HAP-1 (cell line): ENCODE results near the gene SMC5.
"Not testable (repeated sequence)": the region's sequence is repeated elsewhere in the genome, so short reads cannot be mapped to it uniquely, and the experiment has no call there.

ENCODE experiments used
- DNase-seq, 2 experiments: peaks; one replicate each; pipeline ENCODE4 v3.0.0-alpha.2; 2016 to 2020; ENCODE audit warnings: low spot score in 2 of 2
- H3K27me3 ChIP-seq: fragments of 250-450 bp; sonication (Bioruptor Pico); 2 replicates; pipeline ENCODE4 v1.5.1; 2020; ENCODE audit warnings: low read depth, mild to moderate bottlenecking, moderate library complexity
- H3K36me3 ChIP-seq: fragments of 250-450 bp; sonication (Bioruptor Pico); replicated peaks from 2 replicates; pipeline ENCODE4 v1.5.1; 2020; ENCODE audit warnings: mild to moderate bottlenecking
- H3K4me1 ChIP-seq: fragments of 250-450 bp; sonication (Bioruptor Pico); 2 replicates; pipeline ENCODE4 v1.5.1; 2020; ENCODE audit warnings: mild to moderate bottlenecking
- H3K4me3 ChIP-seq: fragments of 250-450 bp; sonication (Bioruptor Pico); 2 replicates; pipeline ENCODE4 v1.5.1; 2020; ENCODE audit warnings: mild to moderate bottlenecking, moderate library complexity
- H3K9me3 ChIP-seq: fragments of 250-450 bp; sonication (Bioruptor Pico); 2 replicates; pipeline ENCODE4 v1.5.1; 2020; ENCODE audit warnings: mild to moderate bottlenecking, moderate library complexity
- in situ Hi-C: fragments of 300-500 bp; cut with MboI; formaldehyde crosslinking; loops from 3 replicates; pipeline ENCODE4 v1.14.3; 2020; ENCODE audit warnings: low sequenced_read_pairs, inconsistent platforms, mixed read lengths

The SMC5 gene

GRCh38 chr9:70290626-70291025 is 31.8 kb downstream of the SMC5 start:
- Histone ChIP-seq H3K4me3 (no peak overlapping the region), H3K27me3 (no peaks in the 10 kb centered on the region), H3K4me1 (peaks cover 18% of the 10 kb centered on the region), H3K36me3 (peaks cover 15% of the 10 kb centered on the region), H3K9me3 (peaks cover 8% of the 10 kb centered on the region; the same call in 1 of the 2 replicates)
- peak in 1 of 2 experiments; percentile 5 for DNase-seq
- in situ Hi-C loops, result no loop called here

- Histone ChIP-seq H3K9me3 (peaks cover 8% of the 10 kb centered on the region; the same call in 1 of the 2 replicates), H3K4me3 (no peak overlapping the region), H3K27me3 (no peaks in the 10 kb centered on the region), H3K36me3 (peaks cover 12% of the 10 kb centered on the region), H3K4me1 (peaks cover 18% of the 10 kb centered on the region)
- no peak for DNase-seq
- in situ Hi-C loops, result no loop called here
Observed at GRCh38 chr9:70291446-70291845, 32.7 kb downstream of the SMC5 start.

GRCh38 chr9:70292253-70292652 is 33.5 kb downstream of the SMC5 start:
- H3K9me3 ChIP-seq, result peaks cover 8% of the 10 kb centered on the region; the same call in 1 of the 2 replicates
- in situ Hi-C loops, result no loop called here
- peaks cover 18% of the 10 kb centered on the region for H3K4me1 ChIP-seq
- H3K4me3 ChIP-seq, result no peak overlapping the region
- H3K27me3 ChIP-seq, result no peaks in the 10 kb centered on the region
- H3K36me3 ChIP-seq, result peaks cover 13% of the 10 kb centered on the region
- DNase-seq, result no peak

GRCh38 chr9:70293214-70293613 is 34.4 kb downstream of the SMC5 start:
- peaks cover 8% of the 10 kb centered on the region; the same call in 1 of the 2 replicates for H3K9me3 ChIP-seq
- H3K27me3 ChIP-seq, result no peaks in the 10 kb centered on the region
- H3K4me3 ChIP-seq, result no peak overlapping the region
- H3K36me3 ChIP-seq, result peaks cover 21% of the 10 kb centered on the region
- in situ Hi-C loops, result no loop called here
- H3K4me1 ChIP-seq, result peaks cover 18% of the 10 kb centered on the region
- no peak for DNase-seq

- in situ Hi-C loops, result no loop called here
Observed at GRCh38 chr9:70297141-70297540, 38.4 kb downstream of the SMC5 start.

GRCh38 chr9:70298245-70298771 is 39.5 kb downstream of the SMC5 start:
- no peaks in the 10 kb centered on the region for H3K9me3 ChIP-seq
- no peak for DNase-seq
- H3K36me3 ChIP-seq, result peaks cover 37% of the 10 kb centered on the region
- in situ Hi-C loops, result no loop called here
- no peak overlapping the region for H3K4me3 ChIP-seq
- H3K4me1 ChIP-seq, result no peaks in the 10 kb centered on the region
- no peaks in the 10 kb centered on the region for H3K27me3 ChIP-seq

More at GRCh38 chr9:70297141-70297540, 38.4 kb downstream of the SMC5 start:
- H3K9me3 ChIP-seq, result peaks cover 4% of the 10 kb centered on the region; the same call in 1 of the 2 replicates
- no peak for DNase-seq
- no peak overlapping the region for H3K4me3 ChIP-seq
- peaks cover 37% of the 10 kb centered on the region for H3K36me3 ChIP-seq
- no peaks in the 10 kb centered on the region for H3K4me1 ChIP-seq
- H3K27me3 ChIP-seq, result no peaks in the 10 kb centered on the region

GRCh38 chr9:70303268-70303667 is 44.5 kb downstream of the SMC5 start:
- no peaks in the 10 kb centered on the region for H3K27me3 ChIP-seq
- in situ Hi-C loops, result no loop called here
- DNase-seq, result no peak
- H3K4me3 ChIP-seq, result no peak overlapping the region
- H3K4me1 ChIP-seq, result no peaks in the 10 kb centered on the region
- no peaks in the 10 kb centered on the region for H3K9me3 ChIP-seq
- H3K36me3 ChIP-seq, result peaks cover 46% of the 10 kb centered on the region

GRCh38 chr9:70304810-70305209 is 46.0 kb downstream of the SMC5 start:
- DNase-seq, result no peak
- no peaks in the 10 kb centered on the region for H3K4me1 ChIP-seq
- H3K36me3 ChIP-seq, result peaks cover 47% of the 10 kb centered on the region
- no peak overlapping the region for H3K4me3 ChIP-seq
- in situ Hi-C loops, result no loop called here
- H3K27me3 ChIP-seq, result no peaks in the 10 kb centered on the region
- H3K9me3 ChIP-seq, result no peaks in the 10 kb centered on the region

GRCh38 chr9:70315389-70315788 is 56.6 kb downstream of the SMC5 start:
- in situ Hi-C loops, result no loop called here

GRCh38 chr9:70318002-70318401 is 59.2 kb downstream of the SMC5 start:
- no peaks in the 10 kb centered on the region for H3K4me1 ChIP-seq
- no peak for DNase-seq
- no peak overlapping the region for H3K4me3 ChIP-seq
- H3K27me3 ChIP-seq, result no peaks in the 10 kb centered on the region
- H3K36me3 ChIP-seq, result peaks cover 65% of the 10 kb centered on the region
- H3K9me3 ChIP-seq, result no peaks in the 10 kb centered on the region
- in situ Hi-C loops, result no loop called here

More at GRCh38 chr9:70315389-70315788, 56.6 kb downstream of the SMC5 start:
- H3K4me3 ChIP-seq, result no peak overlapping the region
- H3K9me3 ChIP-seq, result no peaks in the 10 kb centered on the region
- no peak for DNase-seq
- no peaks in the 10 kb centered on the region for H3K27me3 ChIP-seq
- no peaks in the 10 kb centered on the region for H3K4me1 ChIP-seq
- H3K36me3 ChIP-seq, result peaks cover 61% of the 10 kb centered on the region

GRCh38 chr9:70322096-70322495 is 63.3 kb downstream of the SMC5 start:
- DNase-seq, result no peak
- H3K27me3 ChIP-seq, result no peaks in the 10 kb centered on the region
- peaks cover 66% of the 10 kb centered on the region for H3K36me3 ChIP-seq

GRCh38 chr9:70324963-70325362 is 66.2 kb downstream of the SMC5 start:
- no peak overlapping the region for H3K4me3 ChIP-seq
- DNase-seq, result no peak
- H3K27me3 ChIP-seq, result no peaks in the 10 kb centered on the region
- in situ Hi-C loops, result no loop called here
- no peaks in the 10 kb centered on the region for H3K9me3 ChIP-seq
- no peaks in the 10 kb centered on the region for H3K4me1 ChIP-seq
- H3K36me3 ChIP-seq, result peaks cover 67% of the 10 kb centered on the region

More at GRCh38 chr9:70322096-70322495, 63.3 kb downstream of the SMC5 start:
- in situ Hi-C loops, result no loop called here
- Histone ChIP-seq H3K4me3 (no peak overlapping the region), H3K4me1 (no peaks in the 10 kb centered on the region), H3K9me3 (no peaks in the 10 kb centered on the region)

- H3K4me1 ChIP-seq, H3K4me3 ChIP-seq, H3K9me3 ChIP-seq, in situ Hi-C loops, DNase-seq, H3K27me3 ChIP-seq: not testable (repeated sequence)
- peaks cover 50% of the 10 kb centered on the region for H3K36me3 ChIP-seq
Observed at GRCh38 chr9:70328625-70329024, 69.8 kb downstream of the SMC5 start.

GRCh38 chr9:70340572-70340971 is 81.8 kb downstream of the SMC5 start:
- DNase-seq, result peak in 1 of 2 experiments; percentile 54
- H3K9me3 ChIP-seq, result no peaks in the 10 kb centered on the region
- H3K27me3 ChIP-seq, result no peaks in the 10 kb centered on the region
- peaks cover 4% of the 10 kb centered on the region for H3K4me1 ChIP-seq
- 0 out of 2 replicates have a peak, but pooled peaks cover 7% of the 10 kb centered on the region for H3K36me3 ChIP-seq
- H3K4me3 ChIP-seq, result no peak overlapping the region
- in situ Hi-C loops, result loop anchor here (5.0 kb wide), 1 partner anchor 262 kb away; no protein-coding TSS in a partner anchor

- Histone ChIP-seq H3K36me3 (peaks cover 35% of the 10 kb centered on the region), H3K4me1 (peaks cover 4% of the 10 kb centered on the region), H3K9me3 (no peaks in the 10 kb centered on the region), H3K27me3 (no peaks in the 10 kb centered on the region), H3K4me3 (no peak overlapping the region)
- DNase-seq, result no peak
- in situ Hi-C loops, result no loop called here
Observed at GRCh38 chr9:70347046-70347445, 88.3 kb downstream of the SMC5 start.
